Activated CD8-positive, alpha-beta memory T cell treated with anti-CD3 and anti-CD28 coated beads, Interleukin-2, amount 10 ng/mL, durations not matched to agents 7 days and 5 days (primary cell): ENCODE data around the gene UBE3A. TPM values are rescaled to one million over a fixed set of nuclear protein-coding genes. Genes with fewer than 3 reads are reported as not detected.
"Not testable (repeated sequence)": the region's sequence is repeated elsewhere in the genome, so short reads cannot be mapped to it uniquely, and the experiment has no call there.

Experiments used
- ATAC-seq: fragments of 150-1000 bp; cut with Tn5 transposase; one replicate; pipeline ENCODE4 v1.10.0; 2021; ENCODE audit warnings: moderate library complexity
- CTCF ChIA-PET: fragments of 350-600 bp; sonication (Branson Sonifier 250); formaldehyde crosslinking; loops from one replicate; lab custom pipeline; 2021; ENCODE audit warnings: antibody characterized with exemption; lab: Charles Lee
- DNase-seq: peaks from one replicate; pipeline ENCODE4 v3.0.0-alpha.2; 2020
- H3K27ac Mint-ChIP-seq: one replicate; pipeline ENCODE4 v1.8.0; 2021; ENCODE audit warnings: mild to moderate bottlenecking, mixed read lengths
- H3K27me3 Mint-ChIP-seq: one replicate; pipeline ENCODE4 v1.8.0; 2021; ENCODE audit warnings: mixed read lengths
- H3K36me3 Mint-ChIP-seq: one replicate; pipeline ENCODE4 v1.8.0; 2021; ENCODE audit warnings: mild to moderate bottlenecking, mixed read lengths
- H3K4me1 Mint-ChIP-seq: one replicate; pipeline ENCODE4 v1.8.0; 2021; ENCODE audit warnings: mixed read lengths
- H3K4me3 Mint-ChIP-seq: one replicate; pipeline ENCODE4 v1.8.0; 2021; ENCODE audit warnings: mild to moderate bottlenecking, moderate library complexity, mixed read lengths
- H3K9me3 Mint-ChIP-seq: one replicate; pipeline ENCODE4 v1.8.0; 2022; ENCODE audit warnings: low read depth, mixed read lengths
- total RNA-seq, 2 experiments: library from RNA; stranded (reverse); gene quantifications; one replicate each; pipeline ENCODE4 v1.2.3, GENCODE V29; 2021

UBE3A gene
- total RNA-seq, 2 experiments from 2014 or later, result 81.0 to 89.8 TPM

DNA sequence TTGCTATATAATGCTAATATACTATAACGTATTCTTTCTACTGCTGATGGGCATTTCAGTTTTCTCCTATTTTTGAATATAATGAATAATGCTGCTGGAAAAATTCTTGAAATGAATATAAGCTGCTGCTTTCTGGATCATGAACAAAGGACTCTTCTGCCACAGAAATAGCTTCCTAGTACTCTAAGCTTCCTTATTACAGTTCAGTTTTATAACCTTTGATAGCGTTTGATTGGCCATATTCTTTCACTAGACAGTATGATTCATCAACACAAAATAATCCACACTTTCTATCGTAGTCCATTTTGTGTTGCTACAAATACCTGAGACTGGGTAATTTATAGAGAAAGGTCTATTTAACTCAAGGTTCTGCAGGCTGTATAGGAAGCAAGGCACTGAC lies 16.4 kb upstream of the UBE3A start:
- Mint-ChIP-seq H3K4me3 (no peak overlapping the region), H3K9me3 (peaks cover 8% of the 10 kb centered on the region), H3K27me3 (no peaks in the 10 kb centered on the region), H3K27ac (no peak overlapping the region), H3K36me3 (no peaks in the 10 kb centered on the region), H3K4me1 (no peaks in the 10 kb centered on the region)
- CTCF ChIA-PET, result no interaction called here
- ATAC-seq (no peak), DNase-seq (no peak)

DNA sequence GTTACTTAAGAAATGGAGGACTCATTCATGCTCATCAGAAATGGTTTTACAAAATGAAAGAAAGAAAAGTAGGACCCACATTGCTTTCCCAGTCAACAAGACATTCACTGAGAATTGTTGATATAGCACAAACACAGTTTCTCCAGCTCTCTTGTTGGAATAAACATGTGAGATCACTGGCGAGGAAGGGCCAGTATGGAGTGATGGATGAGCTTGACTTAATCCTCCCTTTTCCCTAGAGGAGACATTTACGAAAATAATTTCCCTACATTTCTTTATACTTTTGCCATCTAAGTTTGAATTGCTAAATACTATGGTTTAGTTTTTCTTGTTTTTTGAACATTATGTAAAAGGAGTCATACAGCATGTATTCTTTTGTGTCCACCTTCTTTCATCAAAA lies 15.9 kb upstream of the UBE3A start:
- Mint-ChIP-seq H3K27me3 (no peaks in the 10 kb centered on the region), H3K4me1 (no peaks in the 10 kb centered on the region), H3K27ac (no peak overlapping the region), H3K9me3 (peaks cover 8% of the 10 kb centered on the region), H3K4me3 (no peak overlapping the region), H3K36me3 (no peaks in the 10 kb centered on the region)
- DNase-seq (no peak), ATAC-seq (no peak)
- CTCF ChIA-PET, result no interaction called here

DNA sequence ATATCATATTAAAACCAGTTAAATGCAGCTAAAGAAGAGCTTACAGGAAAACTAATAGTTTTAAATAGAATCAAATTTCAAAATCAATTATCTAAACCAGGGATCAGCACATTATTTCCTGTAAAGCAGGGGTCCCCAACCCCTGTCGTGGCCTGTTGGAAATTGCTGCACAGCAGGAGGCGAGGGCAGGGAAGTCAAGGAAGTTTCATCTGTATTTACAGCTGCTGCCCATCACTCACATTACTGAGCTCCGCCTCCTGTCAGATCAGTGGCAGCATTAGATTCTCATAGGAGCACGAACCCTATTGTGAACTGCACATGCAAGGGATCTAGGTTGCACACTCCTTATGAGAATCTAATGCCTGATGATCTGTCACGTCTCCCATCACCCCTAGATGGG lies 14.4 kb upstream of the UBE3A start:
- H3K27ac Mint-ChIP-seq, H3K4me3 Mint-ChIP-seq, H3K36me3 Mint-ChIP-seq, CTCF ChIA-PET, H3K4me1 Mint-ChIP-seq, H3K27me3 Mint-ChIP-seq, DNase-seq, ATAC-seq, H3K9me3 Mint-ChIP-seq: not testable (repeated sequence)

DNA sequence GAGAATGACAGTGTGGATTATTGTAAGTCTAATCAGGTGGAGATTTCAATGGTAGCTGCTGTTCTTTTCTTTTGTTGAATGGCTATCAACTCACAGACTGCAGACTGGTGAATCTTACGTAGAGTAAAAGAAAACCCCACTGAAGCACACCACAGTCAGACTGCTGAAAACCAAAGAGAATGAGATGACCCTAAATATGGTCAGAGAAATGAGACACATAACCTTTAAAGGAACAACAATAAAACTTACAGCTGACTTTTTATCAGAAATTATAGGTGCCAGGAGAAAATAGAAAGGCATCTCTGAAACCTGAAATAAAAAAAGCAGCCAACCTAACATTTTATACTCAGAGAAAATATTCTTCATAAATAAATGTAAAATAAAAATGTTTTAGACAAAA lies 12.7 kb upstream of the UBE3A start:
- H3K27ac Mint-ChIP-seq, result no peak overlapping the region
- ATAC-seq, result no peak

DNA sequence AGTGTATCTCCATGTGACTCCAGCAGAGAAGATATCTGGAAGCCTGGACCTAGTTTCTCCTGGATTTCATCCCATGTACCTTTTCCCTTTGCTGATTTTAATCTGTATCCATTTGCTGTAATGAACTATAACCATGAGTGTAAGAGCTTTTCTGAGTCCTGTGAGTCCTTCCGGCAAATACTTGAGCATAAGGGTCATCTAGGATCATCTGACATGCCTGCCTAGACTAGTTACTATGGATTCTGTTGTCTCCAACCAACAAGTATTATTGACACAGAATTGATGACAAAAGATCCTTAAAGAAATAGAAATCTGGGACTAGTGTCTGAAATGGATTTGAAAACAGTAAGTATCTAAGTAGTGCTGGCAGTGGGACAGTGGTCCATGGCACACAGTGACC lies 11.3 kb upstream of the UBE3A start:
- DNase-seq (no peak), ATAC-seq (no peak)
- Mint-ChIP-seq H3K4me1 (no peaks in the 10 kb centered on the region), H3K9me3 (peaks cover 9% of the 10 kb centered on the region), H3K36me3 (no peaks in the 10 kb centered on the region), H3K4me3 (no peak overlapping the region), H3K27me3 (no peaks in the 10 kb centered on the region), H3K27ac (no peak overlapping the region)
- CTCF ChIA-PET, result no interaction called here

More for the DNA sequence above, 12.7 kb upstream of the UBE3A start:
- CTCF ChIA-PET, result no interaction called here
- Mint-ChIP-seq H3K27me3 (no peaks in the 10 kb centered on the region), H3K4me3 (no peak overlapping the region), H3K36me3 (no peaks in the 10 kb centered on the region), H3K4me1 (no peaks in the 10 kb centered on the region), H3K9me3 (peaks cover 9% of the 10 kb centered on the region)
- DNase-seq, result no peak

DNA sequence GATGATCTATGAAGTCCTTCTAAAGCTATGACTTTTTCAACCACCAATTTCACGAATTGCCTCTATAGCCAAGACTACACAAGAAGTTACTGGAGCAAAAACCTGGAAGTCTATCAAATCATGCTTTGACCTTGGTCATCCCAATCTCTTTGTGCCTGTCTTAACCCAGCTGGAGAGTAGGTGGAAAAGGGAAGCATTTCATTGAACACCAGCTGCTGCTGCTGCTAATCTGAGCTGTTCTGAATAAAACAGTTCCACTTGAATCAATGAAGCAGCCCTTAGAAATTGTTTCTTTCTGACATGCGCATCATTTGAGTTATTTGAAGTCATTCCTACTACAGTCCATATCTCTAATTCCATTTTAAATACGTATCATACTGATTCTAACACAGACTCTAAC lies 7.3 kb upstream of the UBE3A start:
- no peak for DNase-seq
- ATAC-seq, result no peak
- peaks cover 4% of the 10 kb centered on the region for H3K9me3 Mint-ChIP-seq
- H3K36me3 Mint-ChIP-seq, result peaks cover 2% of the 10 kb centered on the region
- CTCF ChIA-PET, result no interaction called here
- H3K27ac Mint-ChIP-seq, result no peak overlapping the region
- H3K4me1 Mint-ChIP-seq, result no peaks in the 10 kb centered on the region
- no peaks in the 10 kb centered on the region for H3K27me3 Mint-ChIP-seq
- H3K4me3 Mint-ChIP-seq, result no peak overlapping the region

DNA sequence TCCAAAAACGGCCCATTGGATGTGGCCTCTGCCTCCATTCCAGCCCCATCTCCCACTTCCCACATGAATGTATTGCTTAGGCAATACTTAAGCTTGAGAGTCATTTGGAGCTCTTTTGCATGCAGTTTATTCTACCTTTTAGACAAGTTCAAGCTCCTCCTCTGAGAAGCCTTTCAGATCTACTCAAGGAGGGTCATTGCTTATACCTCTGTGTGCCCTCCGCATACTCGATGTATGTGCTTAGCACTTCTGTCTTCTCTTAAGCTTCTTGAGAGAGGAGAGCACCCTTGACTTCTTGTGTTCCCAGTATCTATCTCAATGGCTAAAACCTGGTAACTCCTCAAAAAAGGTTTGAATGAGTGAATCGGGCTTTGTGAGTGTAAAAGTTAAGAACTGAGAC lies 6.6 kb upstream of the UBE3A start:
- H3K4me3 Mint-ChIP-seq, result no peak overlapping the region
- H3K9me3 Mint-ChIP-seq, result peaks cover 2% of the 10 kb centered on the region
- ATAC-seq (no peak), DNase-seq (no peak)
- no peak overlapping the region for H3K27ac Mint-ChIP-seq
- H3K4me1 Mint-ChIP-seq, result no peaks in the 10 kb centered on the region
- CTCF ChIA-PET, result no interaction called here
- H3K36me3 Mint-ChIP-seq, result peaks cover 2% of the 10 kb centered on the region
- no peaks in the 10 kb centered on the region for H3K27me3 Mint-ChIP-seq

DNA sequence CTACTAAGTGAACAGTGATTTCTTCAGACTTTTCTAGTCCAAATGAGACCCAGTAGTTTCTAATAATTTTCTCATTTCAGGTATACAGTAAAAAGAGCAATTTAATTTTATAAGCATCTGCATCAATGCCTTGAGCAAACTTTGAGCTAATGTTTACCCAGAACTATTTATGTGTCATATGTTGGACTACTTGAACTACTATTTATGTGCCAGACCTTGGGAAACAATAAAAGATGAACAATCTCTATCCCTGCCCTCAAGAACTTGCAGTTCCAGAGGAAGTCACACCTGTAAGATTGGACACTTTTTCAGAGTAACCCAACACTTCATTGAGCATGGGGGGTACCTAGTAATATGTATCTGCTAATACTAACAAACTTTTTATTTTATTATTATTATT lies 2.3 kb upstream of the UBE3A start:
- CTCF ChIA-PET, result interaction anchor here (0.7 kb wide), 1 partner anchor 635 kb away, joined by 3 read pairs; no protein-coding TSS in a partner anchor
- Mint-ChIP-seq H3K27ac (no peak overlapping the region), H3K36me3 (peaks cover 9% of the 10 kb centered on the region), H3K4me1 (peaks cover 19% of the 10 kb centered on the region), H3K4me3 (no peak overlapping the region), H3K27me3 (no peaks in the 10 kb centered on the region), H3K9me3 (no peaks in the 10 kb centered on the region)
- ATAC-seq (no peak), DNase-seq (no peak)

DNA sequence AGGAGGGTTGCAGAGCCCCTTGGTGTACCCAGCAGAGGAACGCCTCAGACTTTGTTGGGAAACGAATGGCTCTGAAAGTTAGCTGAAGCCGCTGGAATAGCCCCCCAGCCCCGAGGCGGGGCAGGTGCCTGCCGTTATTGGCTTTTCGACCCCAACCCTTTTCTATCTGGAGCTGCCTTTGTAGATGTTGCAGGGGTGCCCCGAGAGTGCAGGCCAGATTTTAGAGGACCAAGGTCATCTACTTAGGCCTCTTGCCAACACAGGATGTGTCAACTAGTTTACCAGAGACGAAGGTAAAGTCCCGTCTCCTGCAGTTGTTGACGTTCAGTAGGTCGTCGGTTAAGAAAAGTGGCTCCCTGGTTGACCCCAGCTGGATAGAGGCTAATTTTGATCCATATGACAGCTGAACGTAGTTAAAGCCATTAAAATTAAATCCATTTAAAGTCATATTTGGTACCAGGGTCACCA lies 579 bp upstream of the UBE3A start:
- Mint-ChIP-seq H3K9me3 (no peaks in the 10 kb centered on the region), H3K4me3 (peak overlapping the region; percentile 90), H3K27ac (peak overlapping the region; percentile 93), H3K4me1 (peaks cover 31% of the 10 kb centered on the region), H3K27me3 (no peaks in the 10 kb centered on the region), H3K36me3 (peaks cover 22% of the 10 kb centered on the region)
- DNase-seq (no peak), ATAC-seq (peak; percentile 1)
- CTCF ChIA-PET, result no interaction called here

DNA sequence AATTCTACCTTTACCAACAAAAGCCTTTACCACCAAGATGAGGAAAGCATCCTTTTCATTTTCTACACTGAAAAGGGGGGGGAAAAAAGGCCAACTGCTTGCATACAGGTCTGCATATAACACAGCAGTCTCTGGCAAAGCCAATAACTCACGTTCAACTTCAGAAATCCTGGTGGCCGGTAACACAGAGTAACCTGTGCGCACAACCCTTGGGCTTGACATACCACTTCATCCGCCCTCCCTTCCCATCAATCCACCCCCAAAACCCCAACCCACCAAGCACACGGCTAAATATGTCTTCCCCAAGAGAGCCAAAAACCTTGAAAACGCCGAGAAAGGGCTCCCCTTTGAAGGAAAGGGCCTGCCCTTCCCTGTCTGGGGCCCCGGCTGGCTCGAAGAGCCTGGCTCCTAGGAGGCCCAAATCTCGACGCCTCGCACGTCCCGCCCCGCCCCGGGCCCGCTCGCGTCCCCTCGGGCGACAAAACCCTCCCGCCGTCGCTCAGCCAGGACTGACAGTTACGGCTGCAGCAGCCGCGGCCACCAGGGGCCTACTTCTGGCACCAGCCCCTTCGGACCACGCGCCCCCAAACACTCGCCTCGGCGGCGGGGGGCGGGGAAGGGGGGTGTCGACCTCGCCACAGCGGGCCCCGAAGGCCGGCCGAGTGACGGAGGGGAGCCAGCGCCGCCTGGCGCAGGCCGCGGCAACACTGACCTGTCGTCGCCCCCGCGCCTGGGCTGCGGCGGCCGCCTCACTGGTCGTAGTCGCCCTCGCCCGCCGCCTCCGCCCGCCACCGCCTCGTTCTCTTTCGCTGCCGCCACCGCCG lies 835 bp downstream of the UBE3A start:
- H3K4me3 Mint-ChIP-seq, result peak overlapping the region; percentile 90
- no peaks in the 10 kb centered on the region for H3K27me3 Mint-ChIP-seq
- CTCF ChIA-PET, result interaction anchor here (1.7 kb wide), 1 partner anchor 496 kb away, joined by 3 read pairs; no protein-coding TSS in a partner anchor
- peak; percentile 37 for ATAC-seq
- no peaks in the 10 kb centered on the region for H3K9me3 Mint-ChIP-seq
- H3K27ac Mint-ChIP-seq, result peak overlapping the region; percentile 92
- peaks cover 31% of the 10 kb centered on the region for H3K4me1 Mint-ChIP-seq
- peaks cover 25% of the 10 kb centered on the region for H3K36me3 Mint-ChIP-seq
- DNase-seq, result peak; percentile 74

DNA sequence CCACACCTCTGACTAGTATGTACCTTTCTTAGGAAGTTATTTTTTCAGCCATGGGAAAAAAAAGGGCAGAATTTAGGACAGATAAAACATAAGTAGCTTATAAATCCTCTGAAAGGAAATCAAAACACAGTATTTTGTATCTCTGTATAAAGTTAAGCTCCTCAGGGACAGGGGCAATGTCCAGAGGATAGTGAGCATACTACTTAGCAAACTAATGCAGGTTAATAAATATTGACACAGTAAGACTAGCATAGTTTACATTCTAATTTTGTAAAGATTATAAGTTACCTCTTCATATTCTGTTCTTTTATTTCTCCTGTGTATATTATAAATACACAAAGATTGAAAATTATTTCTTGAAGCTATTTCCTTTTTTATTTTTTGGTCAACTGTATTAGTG lies 2.1 kb downstream of the UBE3A start:
- CTCF ChIA-PET, result interaction anchor here (1.1 to 1.7 kb wide), 2 partner anchors 10 to 497 kb away, joined by 3 read pairs; no protein-coding TSS in a partner anchor
- Mint-ChIP-seq H3K4me1 (peaks cover 35% of the 10 kb centered on the region), H3K4me3 (no peak overlapping the region), H3K27me3 (no peaks in the 10 kb centered on the region), H3K36me3 (peaks cover 32% of the 10 kb centered on the region), H3K27ac (no peak overlapping the region), H3K9me3 (no peaks in the 10 kb centered on the region)
- DNase-seq (no peak), ATAC-seq (no peak)

DNA sequence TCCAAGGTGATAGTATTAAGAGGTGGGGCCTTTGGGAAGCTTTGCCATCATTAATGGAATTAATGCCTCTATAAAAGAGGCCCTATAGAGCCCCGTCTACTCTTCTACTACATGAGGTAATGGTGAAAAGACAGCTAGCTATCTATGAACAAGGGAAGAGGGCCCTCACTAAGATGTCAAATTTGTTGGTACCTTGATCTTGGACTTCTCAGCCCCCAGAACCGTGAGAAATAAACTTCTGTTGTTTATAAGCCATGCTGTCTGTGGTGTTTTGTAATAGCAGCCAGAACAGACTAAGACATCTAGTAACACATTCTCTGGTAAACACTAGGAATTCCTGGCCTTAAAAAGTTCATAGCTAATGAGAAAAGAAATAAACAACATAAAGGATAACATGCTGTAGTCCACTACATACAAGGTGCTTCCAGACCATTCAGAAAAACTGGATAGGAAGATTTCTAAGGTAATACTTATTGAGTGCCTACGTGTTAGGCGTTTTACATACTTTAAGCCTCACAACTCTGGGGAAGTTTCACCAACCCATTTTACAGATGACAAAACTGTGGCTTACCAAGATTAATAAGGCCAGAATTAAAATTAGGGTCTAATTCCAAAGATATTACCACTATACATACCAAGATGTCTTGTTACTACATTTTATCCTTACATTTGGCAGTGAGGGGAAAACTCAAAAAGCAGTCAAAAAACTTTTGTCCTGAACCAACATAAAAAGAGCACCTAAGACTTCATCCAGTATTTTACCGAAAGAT lies 3.2 kb downstream of the UBE3A start:
- CTCF ChIA-PET, result interaction anchor here (0.6 to 1.1 kb wide), 2 partner anchors 8 to 13 kb away, joined by 3 read pairs; no protein-coding TSS in a partner anchor
- Mint-ChIP-seq H3K4me3 (no peak overlapping the region), H3K4me1 (peaks cover 35% of the 10 kb centered on the region), H3K27me3 (no peaks in the 10 kb centered on the region), H3K27ac (no peak overlapping the region), H3K9me3 (no peaks in the 10 kb centered on the region), H3K36me3 (peaks cover 33% of the 10 kb centered on the region)
- ATAC-seq, result no peak
- DNase-seq, result no peak

DNA sequence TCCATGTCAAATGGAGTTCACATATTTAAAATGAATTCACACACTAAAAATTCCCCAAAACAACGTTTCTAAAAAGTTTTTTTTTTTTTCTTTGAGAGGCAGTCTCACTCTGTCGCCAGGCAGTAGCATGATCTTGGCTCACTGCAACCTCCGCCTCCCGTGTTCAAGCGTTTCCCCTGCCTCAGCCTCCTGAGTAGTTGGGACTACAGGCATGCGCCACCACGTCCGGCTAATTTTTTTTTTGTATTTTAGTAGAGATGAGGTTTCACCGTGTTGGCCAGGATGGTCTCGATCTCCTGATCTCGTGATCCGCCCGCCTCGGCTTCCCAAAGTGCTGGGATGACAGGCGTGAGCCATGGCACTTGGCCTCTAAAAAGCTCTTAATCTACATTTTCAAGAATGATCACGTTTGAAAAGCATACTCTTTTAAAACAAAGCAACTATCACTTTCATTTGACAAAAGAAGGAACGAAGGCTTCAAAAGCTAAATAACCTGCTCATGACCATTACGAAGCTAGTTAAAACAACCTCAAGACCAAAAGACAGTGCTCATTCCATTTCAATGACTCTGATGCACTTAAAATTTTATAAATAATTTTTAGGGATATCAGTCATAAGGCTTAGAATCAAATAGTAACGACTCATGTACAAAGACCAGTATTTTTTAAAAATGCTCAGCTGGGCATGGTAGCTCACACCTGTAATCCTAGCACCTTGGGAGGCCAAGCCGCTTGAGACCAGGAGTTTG lies 5.5 kb downstream of the UBE3A start:
- Mint-ChIP-seq H3K4me1 (peaks cover 27% of the 10 kb centered on the region), H3K4me3 (no peak overlapping the region), H3K36me3 (peaks cover 41% of the 10 kb centered on the region), H3K27me3 (no peaks in the 10 kb centered on the region), H3K27ac (no peak overlapping the region), H3K9me3 (no peaks in the 10 kb centered on the region)
- ATAC-seq, result no peak
- CTCF ChIA-PET, result no interaction called here
- DNase-seq, result no peak
